Measurements from ENCODE around the gene TAC1. TPM values are rescaled to one million over a fixed set of nuclear protein-coding genes. Genes with fewer than 3 reads are reported as not detected.

TAC1 gene, protein sequence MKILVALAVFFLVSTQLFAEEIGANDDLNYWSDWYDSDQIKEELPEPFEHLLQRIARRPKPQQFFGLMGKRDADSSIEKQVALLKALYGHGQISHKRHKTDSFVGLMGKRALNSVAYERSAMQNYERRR
- 0.30 TPM in 1 of 5 replicates, not detected in the others for total RNA-seq (2022; extraction: Qiagen RNA extraction; ENCODE audit: low read depth)

DNA sequence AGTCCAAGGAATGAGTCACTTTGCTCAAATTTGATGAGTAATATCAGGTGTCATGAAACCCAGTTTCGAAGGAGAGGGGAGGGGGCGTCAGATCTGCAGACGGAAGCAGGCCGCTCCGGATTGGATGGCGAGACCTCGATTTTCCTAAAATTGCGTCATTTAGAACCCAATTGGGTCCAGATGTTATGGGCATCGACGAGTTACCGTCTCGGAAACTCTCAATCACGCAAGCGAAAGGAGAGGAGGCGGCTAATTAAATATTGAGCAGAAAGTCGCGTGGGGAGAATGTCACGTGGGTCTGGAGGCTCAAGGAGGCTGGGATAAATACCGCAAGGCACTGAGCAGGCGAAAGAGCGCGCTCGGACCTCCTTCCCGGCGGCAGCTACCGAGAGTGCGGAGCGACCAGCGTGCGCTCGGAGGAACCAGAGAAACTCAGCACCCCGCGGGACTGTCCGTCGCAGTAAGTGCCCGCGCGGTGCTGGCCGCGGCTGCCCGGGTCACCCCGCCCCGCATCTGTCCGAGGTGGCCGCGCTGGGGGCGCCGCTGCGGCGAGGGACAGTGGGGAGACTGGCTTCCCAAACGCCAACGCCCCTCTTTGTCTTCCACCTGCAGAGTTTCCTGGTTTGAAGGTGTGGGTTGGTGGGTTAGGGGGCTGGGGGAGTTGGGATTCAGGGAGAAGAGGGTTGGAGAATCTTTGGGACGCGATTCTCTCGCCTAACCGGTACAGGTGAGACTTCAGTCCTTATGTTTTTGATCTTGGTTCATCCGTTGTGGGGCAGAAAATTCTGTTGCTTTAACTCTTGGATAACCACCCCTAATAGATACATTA, at the start of gene TAC1:
Gene TAC1 (plus strand): TSS at position 351 of the 829 bp plus-strand sequence. CDS start 527 bp downstream, outside the sequence.

Other genes with a start within 250 kb of the TAC1 start
- gene ASNS, start 140.3 kb downstream of the TAC1 start, total RNA-seq (2022; extraction: Qiagen RNA extraction; ENCODE audit: low read depth), result 57.2 to 71.2 TPM (median 64.7 TPM) in 5 replicates